ENCODE measurements around the gene SUSD6.

DNA sequence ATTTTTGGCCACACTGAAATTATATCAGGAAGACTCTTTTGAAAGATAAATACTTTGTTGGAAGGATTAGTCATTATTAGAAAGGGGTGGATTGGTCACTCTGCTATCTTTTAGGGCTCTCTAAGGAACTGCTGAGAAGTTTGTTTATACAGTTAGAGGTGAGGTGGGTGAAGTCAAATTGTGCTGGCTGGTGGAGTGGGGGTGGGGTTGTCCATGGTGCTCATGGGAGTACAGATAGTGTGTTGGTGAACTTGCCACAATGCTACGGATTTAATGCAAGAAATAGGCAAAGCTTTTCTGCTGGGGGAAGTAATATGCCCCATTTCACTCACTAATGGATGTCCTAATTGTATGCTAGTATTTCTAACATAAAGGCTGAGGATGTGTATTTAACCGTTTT, 35.8 kb downstream of the SUSD6 start:
- TF ChIP-seq, protein P1, sequence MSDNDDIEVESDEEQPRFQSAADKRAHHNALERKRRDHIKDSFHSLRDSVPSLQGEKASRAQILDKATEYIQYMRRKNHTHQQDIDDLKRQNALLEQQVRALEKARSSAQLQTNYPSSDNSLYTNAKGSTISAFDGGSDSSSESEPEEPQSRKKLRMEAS (IDR thresholded peaks at IDR 0.05): no peak
- TF ChIP-seq, protein P2, sequence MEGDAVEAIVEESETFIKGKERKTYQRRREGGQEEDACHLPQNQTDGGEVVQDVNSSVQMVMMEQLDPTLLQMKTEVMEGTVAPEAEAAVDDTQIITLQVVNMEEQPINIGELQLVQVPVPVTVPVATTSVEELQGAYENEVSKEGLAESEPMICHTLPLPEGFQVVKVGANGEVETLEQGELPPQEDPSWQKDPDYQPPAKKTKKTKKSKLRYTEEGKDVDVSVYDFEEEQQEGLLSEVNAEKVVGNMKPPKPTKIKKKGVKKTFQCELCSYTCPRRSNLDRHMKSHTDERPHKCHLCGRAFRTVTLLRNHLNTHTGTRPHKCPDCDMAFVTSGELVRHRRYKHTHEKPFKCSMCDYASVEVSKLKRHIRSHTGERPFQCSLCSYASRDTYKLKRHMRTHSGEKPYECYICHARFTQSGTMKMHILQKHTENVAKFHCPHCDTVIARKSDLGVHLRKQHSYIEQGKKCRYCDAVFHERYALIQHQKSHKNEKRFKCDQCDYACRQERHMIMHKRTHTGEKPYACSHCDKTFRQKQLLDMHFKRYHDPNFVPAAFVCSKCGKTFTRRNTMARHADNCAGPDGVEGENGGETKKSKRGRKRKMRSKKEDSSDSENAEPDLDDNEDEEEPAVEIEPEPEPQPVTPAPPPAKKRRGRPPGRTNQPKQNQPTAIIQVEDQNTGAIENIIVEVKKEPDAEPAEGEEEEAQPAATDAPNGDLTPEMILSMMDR (IDR thresholded peaks at IDR 0.05; ENCODE audit: low read depth, low read length, missing input control): no peak
- TF ChIP-seq, protein P3, sequence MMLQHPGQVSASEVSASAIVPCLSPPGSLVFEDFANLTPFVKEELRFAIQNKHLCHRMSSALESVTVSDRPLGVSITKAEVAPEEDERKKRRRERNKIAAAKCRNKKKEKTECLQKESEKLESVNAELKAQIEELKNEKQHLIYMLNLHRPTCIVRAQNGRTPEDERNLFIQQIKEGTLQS (IDR thresholded peaks at IDR 0.05): no peak

All from liver (tissue), 3 donors.